ENCODE measurements around the gene USP31.
A peak's percentile ranks its signal among the peaks of the same experiment; 100 is the strongest.
"Not testable (repeated sequence)": the region's sequence is repeated elsewhere in the genome, so short reads cannot be mapped to it uniquely, and the experiment has no call there.

The USP31 gene

DNA sequence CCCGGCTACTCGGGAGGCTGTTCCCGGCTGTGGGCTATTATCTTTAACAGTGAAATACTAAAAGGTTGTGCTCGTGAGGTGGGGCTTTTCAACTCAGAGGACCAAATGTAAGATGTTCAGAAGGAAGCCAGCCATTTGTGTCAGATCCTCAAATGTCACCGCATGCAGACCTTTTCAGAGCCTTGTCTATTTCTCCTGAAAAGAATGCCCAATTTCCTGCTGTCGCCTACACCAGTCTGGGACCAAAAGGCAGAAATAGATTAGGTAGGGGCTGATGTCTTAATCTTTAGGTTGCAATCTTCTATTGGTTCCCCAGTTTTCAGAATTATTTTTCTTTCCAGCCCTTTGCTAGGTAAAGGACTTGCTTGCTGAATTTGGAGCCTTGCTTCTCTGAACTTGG is 8.9 kb upstream of the USP31 start:
- DNase-seq = no peak

DNA sequence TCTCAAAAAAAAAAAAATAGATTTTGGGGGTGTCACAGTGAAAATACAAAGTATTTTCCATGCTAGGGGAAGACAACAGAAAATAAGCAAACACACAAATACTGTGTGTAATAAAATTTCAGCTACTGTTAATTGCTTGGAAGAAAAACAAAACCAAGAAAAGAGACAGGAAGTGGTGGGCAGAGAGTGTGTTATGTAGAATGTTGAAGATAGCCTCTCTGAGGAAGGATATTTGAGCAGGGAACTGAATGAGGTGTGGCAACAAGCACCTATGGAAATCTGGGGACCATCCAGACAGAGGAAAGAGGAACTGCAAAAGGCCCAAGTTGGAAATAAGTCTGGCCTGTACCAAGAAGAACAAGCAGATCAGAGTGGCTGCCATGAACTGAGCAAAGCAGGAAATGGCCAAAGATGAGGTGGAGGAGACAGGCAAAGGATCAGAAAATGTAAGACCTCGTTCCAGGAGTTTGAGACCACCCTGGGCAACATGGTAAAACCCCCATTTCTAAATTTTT is 7.8 kb upstream of the USP31 start:
- no peak for DNase-seq

DNA sequence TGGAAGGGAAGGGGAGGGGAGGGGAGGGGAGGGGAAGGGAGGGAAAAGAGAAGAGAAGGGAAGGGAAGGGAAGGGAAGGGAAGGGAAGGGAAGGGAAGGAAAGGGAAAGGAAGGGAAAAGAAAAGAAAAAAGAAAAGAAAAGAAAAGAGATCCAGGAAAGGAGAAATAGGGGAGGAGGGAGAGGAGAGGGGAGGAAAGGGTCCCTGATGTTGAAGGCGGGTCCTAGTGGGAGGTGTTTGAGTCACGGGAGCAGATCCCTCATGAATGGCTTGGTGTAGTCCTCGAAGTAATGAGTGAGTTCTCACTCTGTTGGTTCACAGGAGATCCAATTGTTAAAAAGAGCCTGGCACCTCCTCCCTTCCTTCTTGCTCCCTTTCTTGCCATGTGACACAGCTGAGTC is 6.9 kb upstream of the USP31 start:
- DNase-seq = no peak

DNA sequence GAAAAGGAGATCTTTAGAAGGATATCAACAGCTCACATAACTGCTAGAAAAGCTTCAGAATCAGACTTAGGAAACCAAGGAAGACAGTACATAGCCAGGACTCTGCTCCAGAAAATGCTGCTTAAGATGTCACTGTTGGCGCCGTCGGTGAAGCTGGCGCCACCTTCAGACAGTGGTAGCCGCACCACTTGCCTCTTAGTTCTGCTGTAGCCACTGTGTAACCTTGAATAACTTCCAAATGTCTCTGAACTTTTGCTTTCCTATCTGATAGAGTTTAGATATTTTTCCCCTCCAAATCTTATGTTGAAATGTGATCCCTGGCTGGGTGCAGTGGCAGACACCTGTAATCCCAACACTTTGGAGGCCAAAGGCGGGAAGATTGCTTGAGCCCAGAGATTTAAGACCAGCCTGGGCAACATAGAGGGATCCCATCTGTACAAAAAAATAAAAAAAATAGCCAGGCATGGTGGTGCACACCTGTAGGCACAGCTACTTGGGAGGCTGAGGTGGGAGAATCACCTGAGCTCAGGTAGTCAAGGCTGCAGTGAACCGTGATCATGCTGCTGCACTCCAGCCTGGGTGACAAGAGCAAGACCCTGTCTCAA is 6.3 kb upstream of the USP31 start:
- no peak for DNase-seq

DNA sequence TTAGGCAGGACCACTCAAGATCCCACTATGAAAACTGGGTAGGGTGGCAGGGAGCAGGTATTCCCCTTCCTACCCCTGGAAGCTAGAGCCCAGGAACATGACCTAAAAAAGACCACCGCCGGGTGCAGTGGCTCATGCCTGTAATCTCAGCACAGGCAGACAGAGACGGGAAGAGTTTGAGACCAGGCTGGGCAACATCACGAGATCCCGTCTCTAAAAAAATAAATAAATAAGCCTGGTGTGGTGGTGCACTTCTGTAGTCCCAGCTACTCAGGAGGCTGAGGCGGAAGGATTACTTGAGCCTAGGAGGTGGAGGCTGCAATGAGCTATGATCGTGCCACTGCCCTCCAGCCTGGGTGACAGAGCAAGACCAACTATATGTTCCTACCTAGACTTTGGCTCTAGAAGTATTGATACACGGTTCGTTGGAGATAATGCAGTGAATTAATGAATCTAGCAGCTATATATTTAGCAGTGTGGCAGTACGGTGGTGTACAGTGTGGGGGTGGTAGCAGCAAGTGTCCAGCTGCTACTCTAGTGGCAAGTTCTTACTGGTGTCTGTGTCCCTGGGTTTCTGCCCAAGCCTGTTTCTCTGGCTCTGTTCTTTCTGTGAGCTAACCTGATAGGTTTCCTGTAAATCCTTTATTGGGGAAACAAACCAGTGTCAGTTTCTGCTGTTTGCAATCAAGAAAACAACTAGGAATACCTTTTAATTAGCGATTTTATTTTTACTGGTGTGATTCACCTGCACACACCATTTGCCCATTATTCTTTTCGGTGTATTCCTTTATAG is 3.3 kb upstream of the USP31 start:
- DNase-seq = no peak

DNA sequence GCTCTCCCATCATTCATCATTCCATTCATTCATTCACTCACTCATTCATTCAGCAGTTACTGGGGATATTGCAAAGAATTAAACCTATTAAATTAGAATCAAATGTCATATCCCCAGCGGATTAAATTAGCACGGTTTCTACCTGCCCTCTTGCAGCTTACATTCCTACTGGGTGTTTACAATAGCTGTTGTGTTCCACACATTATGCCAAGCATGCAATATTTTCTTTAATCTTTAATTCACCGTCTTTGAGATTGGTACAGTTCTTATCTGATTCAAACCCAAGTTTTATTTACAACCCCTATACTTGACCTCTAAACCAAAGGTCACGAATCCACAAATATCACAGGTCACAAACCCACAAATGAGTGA is 727 bp upstream of the USP31 start:
- no peak for DNase-seq

DNA sequence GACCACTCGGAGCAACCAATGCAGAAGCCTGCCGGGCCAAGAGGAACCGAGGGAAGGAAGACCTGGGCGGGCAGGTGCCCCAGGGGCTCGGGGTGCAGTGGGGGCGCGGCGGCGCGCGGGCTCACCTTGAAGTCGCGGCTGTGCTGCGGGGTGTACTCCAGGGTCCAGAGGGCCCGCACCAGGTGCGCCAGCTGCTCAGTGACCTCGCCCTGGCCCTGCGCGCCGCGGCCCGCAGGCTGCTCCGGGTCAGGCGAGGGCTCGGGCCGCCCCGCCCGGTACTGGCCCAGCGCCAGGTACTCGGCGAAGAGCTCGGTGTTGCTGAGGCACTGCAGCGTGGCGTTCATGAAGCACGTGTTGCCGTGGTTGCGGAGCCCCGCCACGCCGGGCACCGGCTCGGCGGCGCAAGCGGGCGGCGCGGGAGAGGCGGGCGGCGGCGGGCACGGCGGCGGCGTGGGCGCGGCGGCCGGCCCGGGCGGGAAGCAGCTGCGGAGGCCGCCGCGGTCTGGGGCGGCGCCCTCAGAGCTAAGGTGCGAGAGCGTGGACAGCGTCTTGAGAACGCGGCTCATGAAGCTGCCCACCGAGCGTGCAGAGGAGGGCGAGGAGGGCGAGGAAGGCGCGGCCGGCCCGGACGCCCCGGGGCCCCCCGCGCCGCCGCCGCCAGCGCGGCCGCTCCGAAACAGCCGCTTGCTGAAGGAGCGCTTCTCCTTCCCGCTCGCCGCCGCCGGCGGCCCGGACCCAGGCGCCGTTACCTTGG is 562 bp downstream of the USP31 start:
- DNase-seq = peak; percentile 8 to 34 (median 24)

DNA sequence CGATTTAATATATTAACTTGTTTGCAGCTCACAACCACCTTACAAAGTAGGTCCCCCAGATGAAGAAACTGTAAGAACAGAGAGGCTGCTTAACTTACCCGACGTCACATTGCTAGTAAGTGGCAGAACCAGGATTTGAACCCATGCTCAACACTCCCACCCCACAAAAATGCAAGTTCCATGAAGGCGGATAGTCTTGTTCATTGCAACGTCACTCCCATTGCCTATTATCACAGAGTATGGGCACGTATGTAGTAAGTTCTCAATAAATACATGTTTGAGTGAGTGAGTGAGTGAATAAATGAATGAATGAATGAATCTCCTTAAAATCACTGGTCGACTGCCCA is 1.1 kb downstream of the USP31 start:
- no peak for DNase-seq

DNA sequence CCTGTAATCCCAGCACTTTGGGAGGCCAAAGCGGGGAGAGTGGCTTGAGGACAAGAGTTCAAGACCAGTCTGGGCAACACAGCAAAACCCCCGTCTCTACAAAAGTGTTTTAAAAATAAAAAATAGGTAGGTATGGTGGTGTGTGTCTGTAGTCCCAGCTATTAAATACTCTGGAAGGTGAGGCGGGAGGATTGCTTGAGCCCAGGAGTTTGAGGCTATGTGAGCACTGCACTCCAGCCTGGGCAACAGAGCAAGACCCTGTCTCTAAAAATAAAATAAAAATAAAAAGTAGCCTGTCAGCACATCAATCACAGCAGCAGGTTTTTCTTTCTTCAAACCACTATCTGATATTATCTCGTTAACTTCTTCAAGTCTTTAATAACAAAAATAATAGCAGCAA is 1.6 kb downstream of the USP31 start:
- no peak for DNase-seq

DNA sequence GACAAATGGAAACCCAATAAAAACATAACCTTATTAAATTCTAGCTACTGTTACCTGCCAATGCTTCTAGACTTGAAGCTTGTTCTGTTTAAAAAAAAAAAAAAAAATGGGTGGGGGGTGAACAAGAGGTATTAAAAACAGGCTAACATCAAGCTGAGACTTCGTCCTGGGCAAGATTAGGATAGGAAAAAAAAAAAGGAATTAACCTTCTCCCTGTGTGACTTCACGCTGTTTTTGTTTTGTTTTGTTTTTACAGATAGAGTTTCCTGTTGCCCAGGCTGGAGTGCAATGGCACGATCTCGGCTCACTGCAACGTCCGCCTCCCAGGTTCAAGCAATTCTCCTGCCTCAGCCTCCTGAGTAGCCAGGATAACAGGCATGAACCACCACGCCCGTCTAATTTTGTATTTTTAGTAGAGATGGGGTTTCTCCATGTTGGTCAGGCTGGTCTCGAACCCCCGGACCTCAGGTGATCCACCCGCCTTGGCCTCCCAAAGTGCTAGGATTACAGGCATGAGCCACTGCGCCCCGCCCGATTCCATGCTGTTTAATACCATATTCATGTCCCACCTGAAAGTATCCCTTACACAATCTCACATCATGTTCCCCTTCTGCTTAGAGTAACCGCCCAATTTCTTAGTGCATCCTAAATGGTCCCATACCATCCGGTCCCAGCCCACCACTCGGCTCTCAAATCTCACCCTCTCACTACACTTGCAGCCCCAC is 2.2 kb downstream of the USP31 start:
- DNase-seq = no peak

DNA sequence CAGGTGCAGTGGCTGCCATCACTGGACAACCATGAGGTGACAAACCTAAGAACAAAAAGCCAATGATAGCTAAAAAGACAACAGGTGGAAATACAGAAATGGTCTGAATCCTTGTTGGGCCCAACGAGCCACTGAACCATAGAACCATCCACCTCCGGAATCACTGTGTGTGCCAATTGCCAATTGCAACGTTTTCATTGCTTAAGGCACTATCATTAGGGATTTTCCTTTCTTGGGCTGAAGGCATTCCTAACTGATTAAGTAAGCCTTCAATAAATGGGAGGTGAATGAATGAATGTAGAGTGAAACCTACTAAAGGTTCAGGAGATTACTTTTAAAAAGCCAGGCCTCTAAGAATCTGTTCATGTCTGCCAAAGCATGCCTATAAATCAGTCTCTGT is 3.6 kb downstream of the USP31 start:
- no peak for DNase-seq

DNA sequence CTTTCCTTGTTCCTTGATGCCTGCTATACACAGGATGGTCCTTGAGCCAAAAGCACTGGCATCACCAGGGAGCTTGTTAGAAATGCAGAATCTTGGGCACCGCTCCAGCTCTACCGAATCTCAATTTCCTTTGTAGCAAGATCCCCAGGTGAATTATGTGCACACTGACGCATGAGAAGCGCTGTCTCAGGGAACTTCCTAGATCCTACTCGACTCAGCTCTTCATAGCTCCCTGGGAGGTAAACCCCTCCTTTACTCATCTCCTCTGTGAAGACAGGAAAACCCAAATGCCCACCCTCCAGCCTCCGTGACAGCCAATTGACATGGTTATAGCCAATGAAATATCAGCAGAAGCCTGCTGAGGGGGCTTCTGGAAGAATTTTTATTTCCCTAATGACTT is 4.1 kb downstream of the USP31 start:
- no peak for DNase-seq

DNA sequence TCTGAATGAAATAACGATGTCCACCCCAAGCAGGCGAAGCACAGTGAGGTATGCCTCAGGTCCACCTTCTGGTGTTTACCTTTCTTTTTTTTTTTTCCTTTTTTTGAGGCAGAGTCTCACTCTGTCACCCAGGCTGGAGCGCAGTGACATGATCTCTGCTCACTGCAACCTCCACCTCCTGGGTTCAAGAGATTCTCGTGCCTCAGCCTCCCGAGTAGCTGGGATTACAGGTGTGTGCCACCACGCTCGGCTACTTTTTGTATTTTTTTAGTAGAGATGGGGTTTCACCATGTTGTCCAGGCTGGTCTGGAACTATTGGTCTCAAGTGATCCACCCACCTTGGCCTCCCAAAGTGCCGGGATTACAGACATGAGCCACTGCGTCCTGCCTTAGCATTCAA is 4.9 kb downstream of the USP31 start:
- DNase-seq = not testable (repeated sequence)

DNA sequence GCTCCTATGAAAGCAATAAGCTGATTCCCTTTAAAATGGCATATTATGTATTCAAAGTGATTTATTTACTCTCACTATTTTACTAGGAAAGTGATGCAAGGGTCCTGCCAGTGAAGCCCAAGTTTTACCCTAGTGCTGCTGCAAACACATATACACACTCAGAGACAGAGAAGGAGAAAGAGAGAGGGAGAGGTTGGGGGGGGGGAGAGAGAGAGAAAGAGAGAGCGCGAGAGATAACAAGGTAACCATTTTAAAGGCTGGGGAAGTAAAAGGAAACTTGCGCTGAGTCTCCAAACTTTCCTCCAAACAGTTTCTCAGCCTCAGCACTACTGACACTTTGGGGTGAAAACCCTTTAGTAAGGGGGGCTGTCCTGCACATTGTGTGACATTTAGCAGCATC is 5.9 kb downstream of the USP31 start:
- DNase-seq = no peak

DNA sequence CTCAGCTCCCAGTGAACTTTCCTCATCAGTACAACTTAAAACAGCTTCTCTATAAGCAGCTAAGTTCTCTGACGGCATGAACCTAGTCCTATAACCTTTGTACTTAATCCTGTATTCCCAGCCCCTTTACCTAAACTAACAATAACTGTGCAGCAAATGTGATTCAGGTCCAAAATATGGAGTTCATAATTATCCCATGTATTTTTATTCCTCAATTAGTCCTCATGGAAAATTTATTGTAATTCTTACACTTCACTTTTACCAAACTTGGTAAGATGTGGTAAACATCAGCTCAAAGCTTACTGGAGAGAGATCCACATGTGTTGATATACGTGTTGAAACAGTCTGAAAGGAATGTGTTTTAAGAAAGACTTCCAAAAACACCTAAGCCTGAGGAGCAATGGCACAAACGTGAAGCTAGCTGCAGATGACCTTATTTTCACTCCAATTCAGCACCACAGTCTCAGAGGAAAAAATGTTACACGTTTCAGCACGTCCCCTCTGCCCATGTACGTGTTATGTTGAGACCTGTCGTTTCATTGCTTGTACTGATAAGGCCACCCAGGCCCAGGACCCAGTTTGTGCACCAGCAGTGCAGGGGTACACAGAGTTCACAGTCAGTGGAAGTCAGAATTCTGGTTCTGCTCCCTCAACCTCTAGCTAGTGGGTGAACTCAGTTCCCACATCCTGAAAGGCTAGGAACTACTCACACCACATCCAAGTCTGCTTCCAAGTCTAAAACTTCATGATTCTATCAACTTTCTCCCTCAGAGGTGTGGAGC is 7.1 kb downstream of the USP31 start:
- no peak for DNase-seq

DNA sequence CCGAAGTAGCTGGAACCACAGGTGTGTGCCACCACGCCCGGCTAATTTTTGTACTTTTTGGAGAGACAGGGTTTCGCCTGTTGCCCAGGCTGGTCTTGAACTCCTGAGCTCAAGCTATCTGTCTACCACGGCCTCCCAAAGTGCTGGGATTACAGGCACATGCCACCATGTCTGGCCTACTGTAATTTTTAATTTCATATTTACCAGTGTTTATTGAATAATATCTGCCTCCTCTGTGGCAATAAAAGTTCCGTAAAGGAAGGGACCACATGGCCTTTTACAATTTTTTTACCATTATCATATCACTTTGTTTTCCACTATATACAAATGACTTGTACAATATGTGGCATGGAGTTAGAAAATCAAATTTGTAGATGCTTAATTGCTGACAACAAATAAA is 7.8 kb downstream of the USP31 start:
- DNase-seq = no peak

DNA sequence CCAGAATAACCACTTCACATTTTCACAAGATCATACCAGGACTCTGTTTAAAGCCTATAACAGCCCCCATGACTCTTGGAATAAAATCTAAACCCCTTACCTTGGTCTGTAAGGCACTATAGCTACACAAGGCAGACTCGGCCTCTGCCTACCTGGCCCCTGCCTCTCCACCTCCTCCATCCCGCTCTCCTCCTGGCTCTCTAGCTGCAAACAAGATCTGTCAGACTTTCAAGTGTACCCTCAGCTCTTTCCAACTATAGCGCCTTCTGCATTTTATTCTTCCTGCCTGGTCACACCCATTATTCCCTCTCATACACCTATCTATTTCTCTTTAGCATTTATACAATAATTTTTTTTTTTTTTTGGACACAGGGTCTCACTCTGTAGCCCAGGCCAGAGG is 8.2 kb downstream of the USP31 start:
- DNase-seq = no peak

DNA sequence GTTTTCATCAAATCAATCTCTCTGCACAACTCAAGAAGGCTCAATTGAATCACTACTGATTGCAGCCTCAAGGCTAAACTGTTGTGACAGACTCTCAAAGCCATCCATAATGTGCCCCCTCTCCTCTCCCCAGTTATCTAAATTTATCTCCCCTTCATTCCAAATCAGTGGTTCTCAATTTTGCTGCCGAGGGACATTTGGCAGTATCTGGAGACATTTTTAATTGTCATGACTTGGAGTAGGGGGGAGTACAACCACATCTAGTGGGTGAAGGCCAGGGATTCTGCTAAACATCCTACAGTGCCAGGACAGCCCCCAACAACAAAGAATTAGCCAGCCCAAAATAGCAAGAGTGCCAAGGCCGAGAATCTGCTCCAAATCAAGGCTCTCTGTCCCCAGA is 9.1 kb downstream of the USP31 start:
- no peak for DNase-seq

DNA sequence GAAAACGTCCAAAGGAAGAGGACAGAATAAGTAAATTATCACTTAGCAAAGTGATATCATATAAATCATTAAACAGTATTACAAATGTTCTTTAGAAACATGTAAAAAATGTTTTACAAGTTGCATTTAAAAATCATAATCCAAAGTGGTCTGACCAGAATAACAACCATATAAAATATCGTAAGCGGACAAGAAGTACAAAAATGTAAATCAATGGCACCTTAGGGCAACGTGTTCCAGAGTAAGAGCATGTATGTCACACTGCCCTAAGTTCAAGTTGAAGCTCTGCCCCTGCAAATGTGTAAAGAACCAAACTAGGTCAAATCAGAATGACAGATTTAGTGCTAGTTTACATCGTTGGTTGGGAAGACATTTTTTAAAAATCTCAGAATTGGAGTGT is 11.4 kb downstream of the USP31 start:
- DNase-seq = no peak

DNA sequence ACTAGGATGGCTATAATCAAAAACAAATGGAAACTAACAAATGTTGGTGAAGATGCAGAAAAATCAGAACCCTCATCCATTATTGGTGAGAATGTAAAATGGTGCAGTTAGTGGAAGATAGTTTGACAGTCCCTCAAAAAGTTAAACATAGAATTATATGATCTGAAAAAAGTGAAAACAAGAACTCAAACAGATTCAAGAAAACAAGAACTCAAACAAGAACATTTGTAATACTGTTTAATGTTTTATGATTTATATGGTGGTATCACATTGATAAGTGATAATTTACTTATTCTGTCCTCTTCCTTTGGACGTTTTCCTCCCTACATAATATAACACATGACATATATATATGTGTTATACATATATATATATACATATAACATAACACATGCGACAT is 12.0 kb downstream of the USP31 start:
- no peak for DNase-seq

DNA sequence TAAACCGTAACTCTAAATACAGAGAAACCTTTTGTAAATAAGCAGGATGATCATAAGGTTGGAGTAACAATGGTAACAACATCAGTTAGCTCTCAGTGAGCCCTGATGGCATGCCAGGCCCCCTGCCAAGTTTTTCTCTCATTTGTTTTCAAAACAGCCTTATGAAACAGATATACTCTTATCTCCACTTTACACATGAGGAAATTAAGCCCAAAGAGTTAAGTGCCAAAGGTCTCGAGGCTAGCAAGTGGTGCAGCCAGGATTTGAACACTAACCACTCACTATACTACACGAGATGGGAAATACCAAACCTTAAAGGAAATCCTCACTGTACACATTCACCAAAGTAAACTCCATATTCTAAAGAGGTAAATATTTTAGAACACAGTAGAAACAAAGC is 15.0 kb downstream of the USP31 start:
- no peak for DNase-seq

DNA sequence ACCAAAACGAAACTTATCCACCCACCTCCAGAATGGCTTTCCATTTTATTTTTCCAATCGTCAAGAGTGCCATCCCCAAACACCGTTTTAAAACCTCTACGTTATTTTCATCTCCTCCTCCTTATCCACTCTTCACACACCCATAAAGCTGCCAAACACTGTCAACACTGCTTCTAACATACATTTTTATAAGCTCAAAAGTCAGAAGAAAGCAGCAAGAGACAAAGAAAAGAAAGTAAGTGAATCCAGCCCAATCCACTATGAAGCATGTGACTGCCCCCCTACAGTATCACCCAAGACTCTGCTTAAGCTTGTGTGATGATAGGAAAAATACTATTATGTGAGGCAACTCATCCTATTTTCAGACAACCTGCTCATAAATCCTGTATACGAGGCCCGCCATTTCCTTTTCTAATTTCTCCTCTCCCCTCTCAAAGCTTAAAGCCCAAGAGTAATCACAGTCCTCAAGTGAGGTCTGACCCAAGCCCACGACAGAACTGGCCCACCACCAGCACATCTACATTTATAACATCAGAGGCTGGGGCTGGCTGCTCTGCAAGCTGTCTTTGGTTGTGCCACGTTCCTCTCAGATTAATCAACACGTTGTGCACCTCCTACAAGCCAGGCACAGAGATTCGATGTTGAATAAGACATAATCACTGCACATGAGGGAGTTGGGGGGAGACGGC is 16.3 kb downstream of the USP31 start:
- no peak for DNase-seq
